ENCODE measurements around the gene NANOS3.

DNA sequence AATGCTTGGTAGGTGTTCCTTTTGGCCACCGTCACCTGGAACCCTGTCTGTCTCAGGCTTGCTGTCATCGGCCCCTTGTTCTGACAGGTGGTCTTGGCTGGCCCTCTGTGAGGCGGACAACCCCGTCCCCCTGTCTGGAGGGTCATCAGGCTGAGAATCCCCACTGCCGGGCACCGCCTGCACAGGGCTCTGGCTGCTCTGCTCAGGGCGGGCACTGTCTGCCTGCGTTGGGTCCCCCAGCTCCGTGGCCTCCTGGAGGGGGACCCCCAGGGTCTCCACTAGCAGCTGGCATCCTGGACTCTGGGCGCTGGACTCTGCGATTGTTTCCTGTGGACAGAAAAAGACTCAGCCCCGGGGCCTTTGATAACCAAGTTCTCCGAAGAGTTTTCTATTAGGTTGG lies 13.2 kb downstream of the NANOS3 start:
- TF ChIP-seq POLR2A (IDR thresholded peaks at IDR 0.05) = no peak
- TF ChIP-seq, protein P1, sequence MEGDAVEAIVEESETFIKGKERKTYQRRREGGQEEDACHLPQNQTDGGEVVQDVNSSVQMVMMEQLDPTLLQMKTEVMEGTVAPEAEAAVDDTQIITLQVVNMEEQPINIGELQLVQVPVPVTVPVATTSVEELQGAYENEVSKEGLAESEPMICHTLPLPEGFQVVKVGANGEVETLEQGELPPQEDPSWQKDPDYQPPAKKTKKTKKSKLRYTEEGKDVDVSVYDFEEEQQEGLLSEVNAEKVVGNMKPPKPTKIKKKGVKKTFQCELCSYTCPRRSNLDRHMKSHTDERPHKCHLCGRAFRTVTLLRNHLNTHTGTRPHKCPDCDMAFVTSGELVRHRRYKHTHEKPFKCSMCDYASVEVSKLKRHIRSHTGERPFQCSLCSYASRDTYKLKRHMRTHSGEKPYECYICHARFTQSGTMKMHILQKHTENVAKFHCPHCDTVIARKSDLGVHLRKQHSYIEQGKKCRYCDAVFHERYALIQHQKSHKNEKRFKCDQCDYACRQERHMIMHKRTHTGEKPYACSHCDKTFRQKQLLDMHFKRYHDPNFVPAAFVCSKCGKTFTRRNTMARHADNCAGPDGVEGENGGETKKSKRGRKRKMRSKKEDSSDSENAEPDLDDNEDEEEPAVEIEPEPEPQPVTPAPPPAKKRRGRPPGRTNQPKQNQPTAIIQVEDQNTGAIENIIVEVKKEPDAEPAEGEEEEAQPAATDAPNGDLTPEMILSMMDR (IDR thresholded peaks at IDR 0.05) = no peak

Data from prostate gland (tissue), 2 donors.